ENCODE data around the gene PAF1. TPM values are rescaled to one million over a fixed set of nuclear protein-coding genes. Genes with fewer than 3 reads are reported as not detected.

The PAF1 gene
- total RNA-seq, 2 experiments from 2014 or later, result 48.2 to 48.9 TPM

DNA sequence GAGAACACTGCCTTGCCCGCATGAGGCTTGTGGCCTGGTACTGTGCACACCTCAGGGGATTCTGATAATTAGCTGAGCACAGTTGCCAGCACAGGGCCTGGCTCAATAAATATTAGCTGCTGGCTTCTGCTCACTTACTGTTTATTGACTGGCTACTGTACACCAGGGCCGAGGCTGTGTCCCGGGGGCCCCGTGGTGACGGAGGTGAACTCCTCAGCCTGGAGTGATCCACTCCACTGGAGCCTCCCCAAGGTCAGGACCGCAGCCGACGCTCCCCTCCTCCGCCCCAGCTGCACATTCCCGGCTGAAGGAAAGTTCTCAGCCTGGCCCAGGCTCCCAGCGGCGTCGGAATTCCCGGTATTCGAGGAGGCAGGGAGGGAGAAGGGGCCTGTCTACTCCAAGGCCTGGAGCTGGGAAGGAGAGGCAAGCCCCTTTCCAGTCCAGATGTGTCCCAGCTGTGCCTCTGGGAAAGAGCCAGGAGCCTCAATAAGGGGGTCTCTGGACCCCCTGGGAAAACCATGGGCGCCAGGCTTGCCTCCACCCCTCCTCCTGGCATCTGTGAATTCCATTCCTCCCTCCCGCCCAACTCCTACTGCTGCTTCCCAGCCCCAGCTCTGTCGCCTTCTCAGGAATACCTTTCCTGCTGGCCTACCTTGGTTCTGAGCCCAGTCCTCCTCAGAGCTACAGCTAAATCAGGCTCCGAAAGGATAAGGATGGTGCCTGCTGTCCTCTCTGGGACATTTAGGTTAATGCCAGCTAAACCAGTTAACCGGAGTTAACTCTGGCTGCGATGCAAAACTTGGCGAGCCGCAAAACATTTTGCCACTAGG is 37.6 kb upstream of the PAF1 start:
- H3K4me1 Mint-ChIP-seq (ENCODE audit: low read depth), result peaks cover 22% of the 10 kb centered on the region
- CTCF ChIA-PET, result interaction anchor here (1.3 to 1.8 kb wide), 3 partner anchors 14 to 46 kb away, joined by 5 read pairs; partner anchors contain the start of gene PLEKHG2
- no peak for ATAC-seq
- no peak overlapping the region for H3K27ac Mint-ChIP-seq
- H3K36me3 Mint-ChIP-seq (ENCODE audit: low read depth), result peaks cover 23% of the 10 kb centered on the region
- no peak overlapping the region for H3K4me3 Mint-ChIP-seq
- H3K9me3 Mint-ChIP-seq (ENCODE audit: insufficient read depth), result no peaks in the 10 kb centered on the region
- POLR2A ChIA-PET, result interaction anchor here (1.2 to 3.1 kb wide), 4 partner anchors 7 to 27 kb away, joined by 4 to 25 read pairs (median 6); partner anchors contain the start of genes RPS16 and SUPT5H
- DNase-seq, result no peak
- no peaks in the 10 kb centered on the region for H3K27me3 Mint-ChIP-seq (ENCODE audit: low read depth)

DNA sequence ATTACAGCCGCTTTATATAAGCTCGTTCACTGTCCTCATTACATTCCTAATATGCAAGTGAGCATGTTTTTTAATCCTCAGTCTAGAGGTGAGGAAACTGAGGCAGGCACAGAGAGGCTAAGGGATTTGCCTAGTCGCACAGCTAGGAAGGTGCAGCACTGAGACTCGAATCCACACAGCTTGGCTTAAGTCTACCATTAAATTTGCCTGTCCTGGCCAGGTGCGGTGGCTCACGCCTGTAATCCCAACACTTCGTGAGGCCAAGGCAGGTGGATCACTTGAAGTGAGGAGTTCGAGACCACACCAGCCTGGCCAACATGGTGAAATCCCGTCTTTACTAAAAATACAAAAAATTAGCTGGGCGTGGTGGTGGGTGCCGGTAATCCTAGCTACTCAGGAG is 36.8 kb upstream of the PAF1 start:
- ATAC-seq, result no peak
- no peak overlapping the region for H3K27ac Mint-ChIP-seq
- ChIA-PET POLR2A (interaction anchor here (1.2 to 3.1 kb wide), 4 partner anchors 8 to 26 kb away, joined by 4 to 25 read pairs (median 6); partner anchors contain the start of genes RPS16 and SUPT5H), CTCF (interaction anchor here (1.5 to 2.1 kb wide), 5 partner anchors 8 to 47 kb away, joined by 3 to 6 read pairs (median 5); partner anchors contain the start of genes PLEKHG2 and RPS16)
- H3K27me3 Mint-ChIP-seq (ENCODE audit: low read depth), result no peaks in the 10 kb centered on the region
- H3K36me3 Mint-ChIP-seq (ENCODE audit: low read depth), result peaks cover 17% of the 10 kb centered on the region
- H3K4me3 Mint-ChIP-seq, result no peak overlapping the region
- no peak for DNase-seq
- H3K4me1 Mint-ChIP-seq (ENCODE audit: low read depth), result peaks cover 14% of the 10 kb centered on the region
- H3K9me3 Mint-ChIP-seq (ENCODE audit: insufficient read depth), result no peaks in the 10 kb centered on the region

DNA sequence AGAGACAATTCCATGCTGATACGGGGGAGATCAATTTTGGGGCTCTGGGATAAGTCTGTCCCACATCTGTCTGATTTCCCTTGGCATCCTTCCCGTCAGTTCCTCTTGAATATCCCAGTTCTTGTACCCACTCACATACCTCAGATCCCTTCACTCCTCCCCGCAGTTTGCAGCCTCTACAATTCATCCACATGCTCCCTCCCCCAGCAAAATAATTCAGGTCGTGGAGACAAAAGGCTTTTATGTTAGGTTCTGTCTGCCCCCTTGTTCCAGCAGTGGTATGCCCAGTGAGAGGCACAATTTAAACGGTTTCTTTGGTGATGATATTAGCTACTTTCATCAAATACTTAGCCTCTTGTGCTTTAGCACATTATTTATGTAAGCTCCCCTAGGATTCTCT is 35.3 kb upstream of the PAF1 start:
- H3K27ac Mint-ChIP-seq, result no peak overlapping the region
- peaks cover 18% of the 10 kb centered on the region for H3K36me3 Mint-ChIP-seq (ENCODE audit: low read depth)
- DNase-seq (no peak), ATAC-seq (no peak)
- ChIA-PET POLR2A (interaction anchor here (1.5 to 3.1 kb wide), 2 partner anchors 9 to 35 kb away, joined by 4 to 25 read pairs; partner anchors contain the start of genes MED29, PAF1 and RPS16), CTCF (interaction anchor here (1.5 to 2.1 kb wide), 3 partner anchors 9 to 14 kb away, joined by 3 to 6 read pairs (median 5); partner anchors contain the start of gene RPS16)
- peaks cover 9% of the 10 kb centered on the region for H3K4me1 Mint-ChIP-seq (ENCODE audit: low read depth)
- H3K4me3 Mint-ChIP-seq, result no peak overlapping the region
- H3K9me3 Mint-ChIP-seq (ENCODE audit: insufficient read depth), result no peaks in the 10 kb centered on the region
- H3K27me3 Mint-ChIP-seq (ENCODE audit: low read depth), result no peaks in the 10 kb centered on the region

DNA sequence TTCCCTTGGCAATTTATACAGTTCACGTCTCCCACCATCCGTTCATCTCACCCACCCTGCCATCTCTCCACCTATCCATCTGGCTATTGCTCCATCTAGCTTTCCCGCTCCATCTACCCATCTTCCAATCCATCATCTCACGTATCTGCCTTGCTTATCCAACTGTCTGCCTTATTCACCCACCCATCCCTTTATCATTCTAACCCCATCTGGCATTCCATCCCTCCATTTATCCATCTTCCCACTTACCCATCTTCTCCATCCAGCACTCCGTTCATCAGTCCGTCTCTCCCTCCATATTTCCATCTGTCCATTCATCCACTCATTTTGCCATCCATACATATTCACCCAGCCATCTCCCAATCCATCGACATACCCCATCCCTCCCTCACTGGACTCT is 34.8 kb upstream of the PAF1 start:
- ATAC-seq (no peak), DNase-seq (no peak)
- no peak overlapping the region for H3K27ac Mint-ChIP-seq
- ChIA-PET CTCF (interaction anchor here (2.1 kb wide), 1 partner anchor 10 kb away, joined by 6 read pairs; the partner anchor contains the start of gene RPS16), POLR2A (interaction anchor here (1.5 to 3.1 kb wide), 2 partner anchors 10 to 34 kb away, joined by 4 to 25 read pairs; partner anchors contain the start of genes MED29, PAF1 and RPS16)
- H3K27me3 Mint-ChIP-seq (ENCODE audit: low read depth), result no peaks in the 10 kb centered on the region
- H3K4me3 Mint-ChIP-seq, result no peak overlapping the region
- H3K9me3 Mint-ChIP-seq (ENCODE audit: insufficient read depth), result no peaks in the 10 kb centered on the region
- peaks cover 5% of the 10 kb centered on the region for H3K4me1 Mint-ChIP-seq (ENCODE audit: low read depth)
- peaks cover 15% of the 10 kb centered on the region for H3K36me3 Mint-ChIP-seq (ENCODE audit: low read depth)

DNA sequence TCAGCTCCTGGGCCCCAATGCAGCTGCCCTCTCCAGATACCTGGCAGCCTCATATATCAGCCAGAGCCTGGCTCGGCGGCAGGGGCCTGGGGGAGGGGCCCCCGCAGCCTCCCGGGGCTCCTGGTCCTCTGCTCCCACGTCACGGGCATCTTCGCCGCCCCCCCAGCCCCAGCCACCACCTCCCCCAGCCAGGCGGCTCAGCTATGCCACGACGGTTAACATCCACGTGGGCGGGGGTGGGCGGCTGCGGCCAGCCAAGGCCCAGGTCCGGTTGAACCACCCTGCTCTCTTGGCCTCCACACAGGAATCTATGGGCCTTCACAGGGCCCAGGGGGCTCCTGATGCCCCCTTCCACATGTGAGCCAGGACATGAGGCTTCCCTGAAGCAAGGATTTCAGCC is 34.0 kb upstream of the PAF1 start:
- no peak for ATAC-seq
- Mint-ChIP-seq H3K4me1 (ENCODE audit: low read depth) (no peaks in the 10 kb centered on the region), H3K27me3 (ENCODE audit: low read depth) (no peaks in the 10 kb centered on the region), H3K9me3 (ENCODE audit: insufficient read depth) (no peaks in the 10 kb centered on the region), H3K27ac (no peak overlapping the region), H3K4me3 (no peak overlapping the region), H3K36me3 (ENCODE audit: low read depth) (peaks cover 13% of the 10 kb centered on the region)
- DNase-seq, result no peak
- POLR2A ChIA-PET, result interaction anchor here (0.7 to 5.3 kb wide), 3 partner anchors 10 to 11 kb away, joined by 3 to 31 read pairs (median 25); partner anchors contain the start of gene RPS16
- CTCF ChIA-PET, result interaction anchor here (2.4 kb wide), 1 partner anchor 13 kb away, joined by 5 read pairs; the partner anchor contains the start of gene PLEKHG2

DNA sequence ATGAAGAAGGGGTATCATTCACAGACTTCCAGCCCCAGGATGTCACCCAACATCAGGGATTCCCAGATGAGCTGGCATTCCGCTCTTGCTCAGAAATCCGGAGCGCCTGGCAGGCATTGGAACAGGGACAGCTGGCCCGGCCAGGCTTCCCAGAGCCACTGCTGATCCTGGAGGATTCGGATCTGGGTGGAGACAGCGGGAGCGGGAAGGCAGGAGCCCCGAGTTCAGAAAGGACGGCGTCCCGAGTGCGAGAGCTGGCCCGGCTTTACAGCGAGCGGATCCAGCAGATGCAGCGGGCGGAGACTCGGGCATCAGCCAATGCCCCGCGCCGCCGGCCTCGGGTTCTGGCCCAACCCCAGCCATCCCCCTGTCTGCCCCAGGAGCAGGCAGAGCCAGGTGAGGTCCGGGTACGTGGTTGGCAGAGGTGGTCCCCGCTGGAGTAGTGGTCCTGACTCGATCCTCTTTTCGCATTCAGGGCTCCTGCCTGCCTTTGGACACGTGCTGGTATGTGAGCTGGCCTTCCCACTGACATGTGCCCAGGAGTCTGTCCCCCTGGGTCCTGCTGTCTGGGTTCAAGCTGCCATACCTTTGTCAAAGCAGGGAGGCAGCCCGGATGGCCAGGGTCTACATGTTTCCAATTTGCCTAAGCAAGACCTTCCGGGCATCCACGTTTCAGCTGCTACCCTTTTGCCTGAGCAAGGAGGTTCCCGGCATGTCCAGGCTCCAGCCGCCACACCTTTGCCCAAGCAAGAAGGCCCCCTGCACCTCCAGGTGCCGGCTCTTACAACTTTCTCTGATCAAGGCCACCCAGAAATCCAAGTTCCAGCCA is 32.6 kb upstream of the PAF1 start:
- H3K4me1 Mint-ChIP-seq (ENCODE audit: low read depth), result no peaks in the 10 kb centered on the region
- no peaks in the 10 kb centered on the region for H3K27me3 Mint-ChIP-seq (ENCODE audit: low read depth)
- DNase-seq (no peak), ATAC-seq (no peak)
- H3K4me3 Mint-ChIP-seq, result no peak overlapping the region
- peaks cover 17% of the 10 kb centered on the region for H3K36me3 Mint-ChIP-seq (ENCODE audit: low read depth)
- H3K9me3 Mint-ChIP-seq (ENCODE audit: insufficient read depth), result no peaks in the 10 kb centered on the region
- ChIA-PET POLR2A (interaction anchor here (1.1 to 5.3 kb wide), 4 partner anchors 10 to 22 kb away, joined by 4 to 31 read pairs (median 8); partner anchors contain the start of genes RPS16, SUPT5H and ZFP36), CTCF (interaction anchor here (2.4 kb wide), 1 partner anchor 12 kb away, joined by 5 read pairs; the partner anchor contains the start of gene PLEKHG2)
- H3K27ac Mint-ChIP-seq, result no peak overlapping the region

DNA sequence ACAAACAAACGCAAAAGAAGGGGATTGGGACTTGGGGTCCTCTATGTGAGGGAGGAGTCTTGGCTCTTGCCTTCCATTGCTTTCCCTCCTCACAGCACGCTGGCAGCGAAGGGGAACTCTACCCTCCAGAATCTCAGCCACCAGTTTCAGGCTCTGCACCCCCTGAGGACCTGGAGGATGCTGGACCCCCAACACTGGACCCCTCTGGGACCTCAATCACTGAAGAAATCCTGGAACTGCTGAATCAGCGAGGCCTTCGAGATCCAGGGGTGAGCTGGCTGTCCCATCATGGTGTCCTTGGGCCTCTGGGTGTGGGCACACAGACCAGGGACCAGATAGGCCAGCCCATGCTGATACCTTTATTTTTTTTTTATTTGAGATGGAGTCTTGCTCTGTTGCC is 31.1 kb upstream of the PAF1 start:
- no peak overlapping the region for H3K27ac Mint-ChIP-seq
- POLR2A ChIA-PET, result interaction anchor here (0.7 to 5.3 kb wide), 3 partner anchors 11 to 768 kb away, joined by 3 to 31 read pairs (median 10); partner anchors contain the start of gene RPS16

DNA sequence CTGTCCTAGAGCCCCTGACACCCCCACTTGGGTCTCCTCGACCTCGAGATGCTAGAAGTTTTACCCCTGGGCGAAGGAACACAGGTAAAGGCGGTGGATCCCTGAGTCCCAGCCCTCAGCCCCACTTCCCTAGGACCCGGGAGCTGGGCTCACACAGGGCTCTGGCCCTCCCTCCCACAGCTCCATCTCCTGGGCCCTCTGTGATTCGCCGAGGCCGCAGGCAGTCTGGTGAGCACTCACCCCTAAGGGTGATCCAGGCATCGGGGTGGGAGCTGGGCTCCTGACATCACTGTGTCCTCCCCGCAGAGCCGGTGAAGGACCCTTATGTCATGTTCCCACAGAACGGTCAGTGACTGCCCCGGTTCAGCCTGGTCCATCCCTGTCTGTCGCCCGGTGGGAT is 29.9 kb upstream of the PAF1 start:
- H3K27ac Mint-ChIP-seq, result no peak overlapping the region
- POLR2A ChIA-PET, result interaction anchor here (1.0 to 5.3 kb wide), 4 partner anchors 8 to 29 kb away, joined by 4 to 31 read pairs (median 7); partner anchors contain the start of genes MED29, PAF1, PLEKHG2 and RPS16

More for the DNA sequence above, 31.1 kb upstream of the PAF1 start:
- Mint-ChIP-seq H3K4me3 (no peak overlapping the region), H3K27me3 (ENCODE audit: low read depth) (no peaks in the 10 kb centered on the region), H3K36me3 (ENCODE audit: low read depth) (peaks cover 19% of the 10 kb centered on the region), H3K9me3 (ENCODE audit: insufficient read depth) (no peaks in the 10 kb centered on the region), H3K4me1 (ENCODE audit: low read depth) (no peaks in the 10 kb centered on the region)
- DNase-seq (no peak), ATAC-seq (no peak)
- CTCF ChIA-PET, result interaction anchor here (0.6 to 1.7 kb wide), 2 partner anchors 22 to 111 kb away, joined by 3 to 5 read pairs; no protein-coding TSS in a partner anchor

DNA sequence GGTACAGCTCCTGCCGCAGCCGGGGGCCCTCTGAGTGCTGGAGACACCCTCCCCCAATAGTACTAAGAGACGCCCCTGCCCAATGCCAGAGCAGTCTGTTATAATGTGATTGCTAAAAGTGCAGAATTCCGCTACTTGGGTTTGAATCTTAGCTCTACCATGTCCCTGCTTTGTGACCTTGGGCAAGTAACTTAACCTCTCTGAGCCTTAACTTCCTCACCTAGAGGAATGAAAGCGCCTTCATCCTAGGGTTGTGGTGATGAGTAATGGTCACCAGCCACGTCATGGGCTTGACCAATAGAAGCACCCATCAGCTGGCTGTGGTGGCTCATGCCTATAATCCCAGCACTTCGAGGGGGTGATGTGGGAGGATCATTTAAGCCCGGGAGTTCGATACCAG is 28.1 kb upstream of the PAF1 start:
- ChIA-PET POLR2A (interaction anchor here (1.0 to 2.0 kb wide), 2 partner anchors 17 to 27 kb away, joined by 4 to 9 read pairs; partner anchors contain the start of genes RPS16 and SUPT5H), CTCF (no interaction called here)
- Mint-ChIP-seq H3K4me1 (ENCODE audit: low read depth) (peaks cover 15% of the 10 kb centered on the region), H3K9me3 (ENCODE audit: insufficient read depth) (no peaks in the 10 kb centered on the region), H3K4me3 (no peak overlapping the region), H3K36me3 (ENCODE audit: low read depth) (peaks cover 20% of the 10 kb centered on the region), H3K27ac (no peak overlapping the region), H3K27me3 (ENCODE audit: low read depth) (no peaks in the 10 kb centered on the region)
- no peak for DNase-seq
- ATAC-seq, result no peak

More for the DNA sequence above, 29.9 kb upstream of the PAF1 start:
- H3K36me3 Mint-ChIP-seq (ENCODE audit: low read depth), result peaks cover 19% of the 10 kb centered on the region
- CTCF ChIA-PET, result interaction anchor here (1.7 to 1.8 kb wide), 2 partner anchors 9 to 112 kb away, joined by 3 to 5 read pairs; no protein-coding TSS in a partner anchor
- DNase-seq (no peak), ATAC-seq (no peak)
- H3K9me3 Mint-ChIP-seq (ENCODE audit: insufficient read depth), result no peaks in the 10 kb centered on the region
- H3K4me1 Mint-ChIP-seq (ENCODE audit: low read depth), result no peaks in the 10 kb centered on the region
- no peaks in the 10 kb centered on the region for H3K27me3 Mint-ChIP-seq (ENCODE audit: low read depth)
- no peak overlapping the region for H3K4me3 Mint-ChIP-seq

DNA sequence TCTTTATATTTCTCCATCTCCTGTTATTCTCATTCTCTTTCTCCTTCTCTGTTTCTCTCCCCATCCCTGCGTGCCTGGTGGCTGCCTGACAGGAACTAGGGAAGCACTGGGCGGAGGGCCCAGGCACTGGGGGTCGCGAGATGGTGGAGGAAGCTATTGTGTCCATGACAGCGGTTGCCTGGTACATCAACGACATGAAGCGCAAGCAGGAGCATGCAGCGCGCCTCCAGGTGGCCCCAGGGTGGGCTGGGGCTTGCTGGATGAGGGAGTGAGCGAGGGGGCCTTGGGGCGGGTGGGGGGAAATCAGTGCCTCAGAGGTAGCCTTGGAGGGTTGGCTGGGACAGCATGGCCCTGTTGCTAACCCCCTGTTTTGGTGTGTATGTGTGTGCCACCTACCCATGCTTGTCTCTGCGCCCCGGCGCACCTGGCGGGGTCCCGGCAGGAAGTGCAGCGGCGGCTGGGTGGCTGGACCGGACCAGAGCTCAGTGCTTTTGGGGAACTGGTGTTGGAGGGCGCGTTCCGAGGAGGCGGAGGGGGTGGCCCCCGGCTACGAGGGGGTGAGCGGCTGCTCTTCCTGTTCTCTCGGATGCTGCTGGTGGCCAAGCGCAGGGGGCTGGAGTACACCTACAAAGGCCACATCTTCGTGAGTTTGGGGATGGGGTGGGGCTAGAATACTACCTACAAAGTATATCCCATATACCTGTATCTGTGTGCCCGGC is 26.7 kb upstream of the PAF1 start:
- ChIA-PET POLR2A (interaction anchor here (1.7 to 2.0 kb wide), 3 partner anchors 10 to 18 kb away, joined by 6 to 10 read pairs (median 9); partner anchors contain the start of gene RPS16), CTCF (no interaction called here)
- Mint-ChIP-seq H3K27me3 (ENCODE audit: low read depth) (no peaks in the 10 kb centered on the region), H3K9me3 (ENCODE audit: insufficient read depth) (no peaks in the 10 kb centered on the region), H3K4me1 (ENCODE audit: low read depth) (peaks cover 20% of the 10 kb centered on the region), H3K36me3 (ENCODE audit: low read depth) (peaks cover 22% of the 10 kb centered on the region), H3K27ac (no peak overlapping the region), H3K4me3 (no peak overlapping the region)
- ATAC-seq (no peak), DNase-seq (no peak)
